Esophagus muscularis mucosa (tissue), 4 donors: ENCODE data around the gene PRKAR1B. TPM values are rescaled to one million over a fixed set of nuclear protein-coding genes. Genes with fewer than 3 reads are reported as not detected.

Source experiments
- DNase-seq: peaks from one replicate; pipeline ENCODE4 v3.0.0-alpha.2; 2017; ENCODE audit errors: extremely low spot score
- H3K27ac ChIP-seq, 4 donors: fragments of 200-600 bp; sonication (generic); replicated peaks in 1 of 4; 1 replicate in 3 of 4; 2 replicates in 1 of 4; pipeline ENCODE4 v1.5.1; 2016 to 2019; ENCODE audit warnings: mild to moderate bottlenecking in 1 of 4
- H3K27me3 ChIP-seq, 4 donors: fragments of 200-600 bp; sonication (generic); one replicate each; pipeline versions ENCODE4 v1.5.1 to v1.6.0; 2016 to 2019
- H3K36me3 ChIP-seq, 4 donors: fragments of 200-600 bp; sonication (generic); one replicate each; pipeline ENCODE4 v1.5.1; 2016 to 2019
- H3K4me1 ChIP-seq, 4 donors: fragments of 200-600 bp; sonication (generic); one replicate each; pipeline ENCODE4 v1.5.1; 2016 to 2019
- H3K4me3 ChIP-seq, 4 donors: fragments of 200-600 bp; sonication (generic); 1 replicate in 2 of 4; 2 replicates in 2 of 4; pipeline ENCODE4 v1.5.1; 2016 to 2019; ENCODE audit warnings: mild to moderate bottlenecking in 4 of 4, moderate library complexity in 1 of 4
- H3K9me3 ChIP-seq, 4 donors: fragments of 200-600 bp; sonication (generic); 1 replicate in 3 of 4; 2 replicates in 1 of 4; pipeline ENCODE4 v1.5.1; 2016 to 2019
- EP300 ChIP-seq: sonication (generic); formaldehyde crosslinking; IDR thresholded peaks from one replicate; pipeline ENCODE4 v1.6.1; 2017; ENCODE audit warnings: antibody characterized with exemption
- POLR2A ChIP-seq: fragments of 450-650 bp; IDR thresholded peaks from one replicate; pipeline ENCODE4 v1.6.1; 2017; ENCODE audit warnings: antibody characterized with exemption, moderate library complexity, mild to moderate bottlenecking, low read depth
- POLR2AphosphoS5 ChIP-seq, 2 donors: sonication (generic); formaldehyde crosslinking; IDR thresholded peaks; one replicate each; pipeline ENCODE4 v1.6.1; 2017; ENCODE audit warnings: antibody characterized with exemption in 2 of 2
- WGBS: methylation state at CpG from one replicate; pipeline ENCODE4 v1.1.5; 2018; 5-methylcytosine and 5-hydroxymethylcytosine counted together
- intact Hi-C: fragments of 100-400 bp; cut with DNase I; formaldehyde crosslinking; loops from one replicate; pipeline ENCODE4 v1.15.1; 2023
- total RNA-seq, 4 donors: library from RNA; depleted of rRNA; stranded (reverse); fragments of >200 nt; gene quantifications; one replicate each; pipeline versions ENCODE4 v1.1.0 to v1.2.1, GENCODE V29; 2016
- TF ChIP-seq, protein P1 (sequence below), 3 experiments: fragments of 200-600 bp in 2 of 3; fragments of 450-650 bp in 1 of 3; sonication (generic) in 2 of 3; IDR thresholded peaks; one replicate each; pipeline ENCODE4 v1.5.1; 2017 to 2019; ENCODE audit warnings: antibody characterized with exemption in 3 of 3, mild to moderate bottlenecking in 2 of 3, moderate library complexity in 1 of 3

PRKAR1B gene
- total RNA-seq, 4 donors from 2014 or later, result 15.4 to 46.9 (median 31.4) TPM

DNA sequence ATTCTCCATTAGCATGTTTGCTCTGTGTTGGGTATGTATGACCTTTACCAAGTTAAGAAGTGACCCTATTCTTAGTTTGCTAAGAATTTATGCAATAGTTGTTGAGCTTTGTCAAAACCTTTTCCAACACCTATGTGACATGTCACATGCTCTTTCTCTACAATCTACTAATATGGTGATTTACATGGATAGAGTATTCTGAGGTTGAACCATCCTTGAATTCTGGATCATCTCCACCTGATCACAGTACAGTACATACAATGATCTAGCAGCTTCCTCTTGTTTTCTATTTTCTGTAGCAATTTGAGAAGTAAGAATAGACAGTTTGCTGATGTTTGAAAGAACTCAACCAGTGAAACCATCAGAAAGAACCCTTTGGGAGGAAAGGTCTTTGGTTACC is 106.2 kb downstream of the PRKAR1B start:
- H3K27ac ChIP-seq, result no peak overlapping the region
- no peaks in the 10 kb centered on the region for H3K36me3 ChIP-seq
- H3K4me1 ChIP-seq, result no peaks in the 10 kb centered on the region
- H3K4me3 ChIP-seq, result no peak overlapping the region
- intact Hi-C loops, result no loop called here
- no peak for DNase-seq
- TF ChIP-seq POLR2A (no peak), POLR2AphosphoS5 (IDR thresholded peaks at IDR 0.05) (no peak), EP300 (no peak)
- TF ChIP-seq, protein P1, sequence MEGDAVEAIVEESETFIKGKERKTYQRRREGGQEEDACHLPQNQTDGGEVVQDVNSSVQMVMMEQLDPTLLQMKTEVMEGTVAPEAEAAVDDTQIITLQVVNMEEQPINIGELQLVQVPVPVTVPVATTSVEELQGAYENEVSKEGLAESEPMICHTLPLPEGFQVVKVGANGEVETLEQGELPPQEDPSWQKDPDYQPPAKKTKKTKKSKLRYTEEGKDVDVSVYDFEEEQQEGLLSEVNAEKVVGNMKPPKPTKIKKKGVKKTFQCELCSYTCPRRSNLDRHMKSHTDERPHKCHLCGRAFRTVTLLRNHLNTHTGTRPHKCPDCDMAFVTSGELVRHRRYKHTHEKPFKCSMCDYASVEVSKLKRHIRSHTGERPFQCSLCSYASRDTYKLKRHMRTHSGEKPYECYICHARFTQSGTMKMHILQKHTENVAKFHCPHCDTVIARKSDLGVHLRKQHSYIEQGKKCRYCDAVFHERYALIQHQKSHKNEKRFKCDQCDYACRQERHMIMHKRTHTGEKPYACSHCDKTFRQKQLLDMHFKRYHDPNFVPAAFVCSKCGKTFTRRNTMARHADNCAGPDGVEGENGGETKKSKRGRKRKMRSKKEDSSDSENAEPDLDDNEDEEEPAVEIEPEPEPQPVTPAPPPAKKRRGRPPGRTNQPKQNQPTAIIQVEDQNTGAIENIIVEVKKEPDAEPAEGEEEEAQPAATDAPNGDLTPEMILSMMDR (IDR thresholded peaks at IDR 0.05), result no peak
- peaks cover 0 to 31% (median 22%) of the 10 kb centered on the region in 4 donors for H3K9me3 ChIP-seq
- H3K27me3 ChIP-seq, result no peaks in the 10 kb centered on the region

DNA sequence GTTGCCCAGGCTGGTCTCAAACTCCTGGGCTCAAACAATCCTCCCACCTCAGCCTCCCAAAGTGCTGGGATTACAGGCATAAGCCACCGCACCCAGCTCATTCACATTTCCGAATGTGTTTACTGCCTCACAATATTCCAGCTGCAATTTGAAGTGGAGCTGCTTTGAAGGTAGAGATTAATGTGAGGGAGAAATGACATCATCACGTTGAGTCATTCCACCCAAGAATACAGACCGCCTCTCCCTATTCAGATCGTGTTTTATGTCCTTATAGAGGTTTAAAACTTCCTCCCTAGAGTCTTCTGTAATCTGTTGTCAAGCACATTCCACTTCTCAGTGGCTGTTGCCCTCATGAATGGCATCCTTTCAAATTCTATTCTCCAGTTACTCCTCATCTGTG is 107.0 kb downstream of the PRKAR1B start:
- H3K9me3 ChIP-seq, result peaks cover 0 to 23% (median 14%) of the 10 kb centered on the region in 4 donors
- intact Hi-C loops, result no loop called here
- DNase-seq, result no peak
- WGBS, result 74% methylated on average over 5 of the region's 5 CpGs
- no peak for TF ChIP-seq POLR2AphosphoS5 (IDR thresholded peaks at IDR 0.05)
- TF ChIP-seq POLR2A, result no peak
- TF ChIP-seq, protein P1 (IDR thresholded peaks at IDR 0.05), result no peak
- no peak for TF ChIP-seq EP300
- H3K4me3 ChIP-seq, result no peak overlapping the region
- no peak overlapping the region for H3K27ac ChIP-seq
- H3K36me3 ChIP-seq, result no peaks in the 10 kb centered on the region
- H3K27me3 ChIP-seq, result no peaks in the 10 kb centered on the region
- no peaks in the 10 kb centered on the region for H3K4me1 ChIP-seq

DNA sequence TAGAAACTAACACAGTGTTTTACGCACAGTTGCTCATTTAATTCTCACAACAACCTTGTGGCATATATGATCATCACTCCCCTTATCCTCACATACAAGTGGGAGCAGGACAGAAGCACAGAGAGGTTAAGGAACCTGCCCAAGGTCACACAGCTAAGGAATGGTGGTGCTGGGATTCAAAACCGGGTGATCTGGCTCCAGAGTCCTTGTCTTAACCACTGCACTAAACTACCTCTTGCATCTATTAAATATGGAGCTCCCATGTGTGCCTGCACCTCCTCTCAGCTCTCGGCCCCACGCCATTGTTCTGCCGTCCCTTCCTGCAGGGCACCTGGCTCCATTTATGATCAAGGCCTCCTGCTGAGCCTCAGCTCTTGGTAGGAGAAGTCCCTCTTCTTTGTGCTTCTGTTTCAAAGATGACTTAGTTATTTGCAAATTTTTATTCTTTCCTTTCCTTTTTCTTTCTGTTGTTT is 107.7 kb downstream of the PRKAR1B start:
- DNase-seq, result no peak
- TF ChIP-seq POLR2A, result no peak
- no peak for TF ChIP-seq POLR2AphosphoS5 (IDR thresholded peaks at IDR 0.05)
- TF ChIP-seq, protein P1 (IDR thresholded peaks at IDR 0.05), result no peak
- TF ChIP-seq EP300, result no peak
- Histone ChIP-seq H3K4me3 (no peak overlapping the region), H3K4me1 (no peaks in the 10 kb centered on the region), H3K27ac (no peak overlapping the region), H3K9me3 (peaks cover 0 to 17% (median 9%) of the 10 kb centered on the region in 4 donors), H3K36me3 (no peaks in the 10 kb centered on the region), H3K27me3 (no peaks in the 10 kb centered on the region)
- intact Hi-C loops, result no loop called here
- 96% methylated on average over 5 of the region's 5 CpGs for WGBS

DNA sequence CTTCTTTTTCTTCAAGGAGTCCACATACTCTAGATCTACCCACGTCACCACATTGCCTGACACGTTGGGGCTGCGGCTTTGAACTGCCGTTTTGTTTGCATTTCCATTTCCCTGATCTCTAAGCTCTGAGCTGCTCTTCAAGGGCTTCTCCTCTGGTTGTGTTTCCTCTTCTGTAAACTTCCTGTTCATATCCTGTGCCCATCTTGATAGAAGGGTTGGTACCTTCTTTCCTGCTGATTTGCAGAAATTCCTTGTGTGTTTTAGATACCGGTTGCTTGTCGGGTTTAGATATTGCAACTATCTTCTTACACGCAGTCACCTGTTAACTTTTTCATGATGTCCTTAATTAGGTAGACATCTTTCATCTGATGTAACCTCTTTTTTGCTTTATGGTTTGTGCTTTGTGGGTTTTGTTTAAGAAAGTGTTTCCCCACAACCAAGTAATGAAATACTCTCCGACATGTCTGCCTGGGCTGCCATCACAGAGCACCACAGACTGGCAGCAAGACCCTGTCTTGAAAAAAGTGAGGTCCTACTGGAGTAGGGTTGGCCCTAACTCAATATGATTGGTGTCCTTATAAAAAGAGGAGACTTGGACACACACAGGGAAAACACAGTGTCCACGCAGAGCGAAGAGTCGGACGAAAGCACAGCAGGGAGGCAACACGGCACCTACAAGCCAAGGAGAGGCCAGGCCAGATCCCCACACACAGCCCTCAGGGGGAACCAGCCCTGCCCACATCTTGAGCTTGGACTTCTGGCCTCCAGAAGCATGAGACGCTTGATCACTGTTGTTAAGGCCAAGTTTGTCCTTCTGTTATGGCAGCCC is 108.3 kb downstream of the PRKAR1B start:
- 91% methylated on average over 14 of the region's 14 CpGs for WGBS
- Histone ChIP-seq H3K4me3 (no peak overlapping the region), H3K27ac (no peak overlapping the region), H3K4me1 (no peaks in the 10 kb centered on the region), H3K27me3 (no peaks in the 10 kb centered on the region), H3K36me3 (no peaks in the 10 kb centered on the region), H3K9me3 (peaks cover 0 to 17% (median 9%) of the 10 kb centered on the region in 4 donors)
- intact Hi-C loops, result no loop called here
- DNase-seq, result no peak
- TF ChIP-seq POLR2A (no peak), EP300 (no peak), POLR2AphosphoS5 (IDR thresholded peaks at IDR 0.05) (no peak)
- TF ChIP-seq, protein P1 (IDR thresholded peaks at IDR 0.05), result no peak
